PC-9 (cell line): Measurements from ENCODE around the gene KCNE1.
"Not testable (repeated sequence)": the region's sequence is repeated elsewhere in the genome, so short reads cannot be mapped to it uniquely, and the experiment has no call there.

Experiments
- CTCF ChIP-seq: fragments of 200-600 bp; sonication (generic); conservative IDR thresholded peaks from 2 replicates; pipeline ENCODE4 v1.6.1; 2017; ENCODE audit warnings: mixed run types, antibody characterized with exemption, mild to moderate bottlenecking, moderate library complexity
- EZH2 ChIP-seq: fragments of 200-600 bp; sonication (generic); IDR thresholded peaks from 2 replicates; pipeline ENCODE4 v1.8.0; 2017; ENCODE audit warnings: antibody characterized with exemption, low read depth

- TF ChIP-seq CTCF, EZH2: not testable (repeated sequence)
Measured at GRCh38 chr21:34405686-34406085, 106.3 kb downstream of the KCNE1 start.
